ENCODE measurements around the gene LPIN3.

DNA sequence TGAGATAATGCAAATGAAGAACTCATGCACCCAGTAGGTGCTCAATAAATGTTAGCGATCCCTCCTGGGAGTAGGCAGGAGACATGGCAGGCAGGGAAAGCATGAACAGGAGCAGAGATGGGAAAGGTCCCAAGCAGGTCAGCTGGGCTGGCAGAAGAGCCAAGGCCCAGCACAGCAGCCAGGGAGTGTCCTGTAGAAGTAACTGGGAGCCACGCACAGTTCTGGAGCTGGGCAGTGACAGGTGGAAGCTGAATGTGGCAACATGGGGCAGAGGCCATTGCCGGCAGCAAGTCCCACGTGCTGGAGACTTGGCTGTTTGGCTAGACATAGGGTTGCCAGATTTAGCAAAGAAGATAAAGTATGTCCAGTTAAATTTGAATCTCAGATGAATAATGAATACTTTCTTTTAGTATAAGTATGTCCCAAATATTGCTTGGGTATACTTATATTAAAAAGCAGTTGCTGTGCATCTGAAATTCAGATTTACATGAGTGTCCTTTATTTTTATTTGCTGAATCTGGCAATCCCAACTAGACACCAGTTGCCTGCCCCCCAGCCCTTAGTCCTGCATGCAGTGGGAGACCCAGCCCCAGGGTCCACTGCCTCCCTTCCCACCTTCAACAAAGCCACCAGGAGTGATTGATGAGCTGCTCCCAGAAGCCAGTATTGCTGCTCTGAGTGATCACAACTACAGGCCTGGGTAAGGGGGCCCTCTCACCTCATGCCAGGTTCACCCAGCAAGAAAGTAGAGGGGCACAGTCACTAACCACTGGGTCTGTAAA is 3.7 kb upstream of the LPIN3 start:
- TF ChIP-seq, protein P1, sequence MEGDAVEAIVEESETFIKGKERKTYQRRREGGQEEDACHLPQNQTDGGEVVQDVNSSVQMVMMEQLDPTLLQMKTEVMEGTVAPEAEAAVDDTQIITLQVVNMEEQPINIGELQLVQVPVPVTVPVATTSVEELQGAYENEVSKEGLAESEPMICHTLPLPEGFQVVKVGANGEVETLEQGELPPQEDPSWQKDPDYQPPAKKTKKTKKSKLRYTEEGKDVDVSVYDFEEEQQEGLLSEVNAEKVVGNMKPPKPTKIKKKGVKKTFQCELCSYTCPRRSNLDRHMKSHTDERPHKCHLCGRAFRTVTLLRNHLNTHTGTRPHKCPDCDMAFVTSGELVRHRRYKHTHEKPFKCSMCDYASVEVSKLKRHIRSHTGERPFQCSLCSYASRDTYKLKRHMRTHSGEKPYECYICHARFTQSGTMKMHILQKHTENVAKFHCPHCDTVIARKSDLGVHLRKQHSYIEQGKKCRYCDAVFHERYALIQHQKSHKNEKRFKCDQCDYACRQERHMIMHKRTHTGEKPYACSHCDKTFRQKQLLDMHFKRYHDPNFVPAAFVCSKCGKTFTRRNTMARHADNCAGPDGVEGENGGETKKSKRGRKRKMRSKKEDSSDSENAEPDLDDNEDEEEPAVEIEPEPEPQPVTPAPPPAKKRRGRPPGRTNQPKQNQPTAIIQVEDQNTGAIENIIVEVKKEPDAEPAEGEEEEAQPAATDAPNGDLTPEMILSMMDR (IDR thresholded peaks at IDR 0.05): no peak
- TF ChIP-seq POLR2AphosphoS5 (IDR thresholded peaks at IDR 0.05) (no peak), EP300 (IDR thresholded peaks at IDR 0.05) (no peak), POLR2A (IDR thresholded peaks at IDR 0.05) (no peak)

All from upper lobe of left lung (tissue), 4 donors.